ENCODE measurements around the gene RIPK4. TPM values are rescaled to one million over a fixed set of nuclear protein-coding genes. Genes with fewer than 3 reads are reported as not detected.
A peak's percentile ranks its signal among the peaks of the same experiment; 100 is the strongest.

The RIPK4 gene
- total and polyA plus RNA-seq, 2 of the 13 experiments (the other 11 are each of a cell fraction or from before 2014, with no cell fraction given): 3.1 to 4.9 TPM

DNA sequence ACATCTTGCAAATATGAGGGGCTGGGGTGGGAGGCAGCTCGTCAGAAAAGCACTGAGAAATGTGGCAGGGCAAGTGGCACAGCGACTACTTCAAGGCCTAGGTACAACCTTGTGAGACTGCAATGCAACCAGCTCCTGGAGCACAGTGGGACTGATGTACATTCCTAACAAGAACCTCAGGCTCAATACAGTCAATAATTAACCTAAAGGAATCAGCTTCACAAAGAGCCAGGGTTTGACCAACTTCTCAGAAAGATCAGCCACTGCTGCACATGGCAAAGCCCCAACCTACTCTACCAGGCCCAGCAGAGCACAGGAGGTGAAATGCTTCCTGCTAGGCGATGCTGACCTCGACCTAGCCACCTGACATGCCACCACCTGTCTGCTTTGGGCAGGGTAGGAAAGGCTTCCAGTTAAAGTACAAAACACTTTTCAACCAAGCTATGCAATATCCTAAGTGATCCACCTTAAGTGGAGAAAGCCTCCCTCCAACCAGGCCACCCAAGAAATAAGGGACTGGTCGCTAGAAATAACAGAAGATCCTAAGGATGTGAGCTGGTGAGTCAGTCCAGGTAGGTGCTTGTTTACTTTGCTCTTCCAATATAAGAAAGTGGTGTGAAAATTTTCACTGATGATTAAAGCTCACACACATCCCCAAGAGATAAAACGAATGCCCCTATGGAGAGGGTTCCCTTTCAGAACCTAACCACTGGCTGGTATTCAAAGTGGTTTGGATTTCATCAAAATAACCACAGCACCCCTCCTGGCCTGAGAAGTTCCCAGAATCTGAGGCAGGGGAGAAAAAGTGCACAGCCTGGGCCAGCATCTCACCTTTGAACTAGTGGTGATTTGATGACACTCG, 2.1 kb downstream of the RIPK4 start (continued):
- TF ChIP-seq DZIP1 (CRISPR knock-in tag; IDR thresholded peaks at IDR 0.05) (no peak), HNRNPUL1 (IDR thresholded peaks at IDR 0.05; ENCODE audit: low read depth, low read length) (no peak), RELA (CRISPR knock-in tag; IDR thresholded peaks at IDR 0.05) (no peak), ZNF513 (CRISPR knock-in tag; conservative IDR thresholded peaks at IDR 0.05) (no peak), ZNF441 (CRISPR knock-in tag; IDR thresholded peaks at IDR 0.05; ENCODE audit: borderline replicate concordance) (no peak), FOSL2 (CRISPR knock-in tag; IDR thresholded peaks at IDR 0.05) (peak; percentile 26; the same call in 1 of the 2 replicates), MXD3 (CRISPR knock-in tag; IDR thresholded peaks at IDR 0.05) (no peak), ATF2 (CRISPR knock-in tag; IDR thresholded peaks at IDR 0.05) (no peak), ZNF83 (CRISPR knock-in tag; IDR thresholded peaks at IDR 0.05; ENCODE audit: borderline replicate concordance) (no peak), TBX2 (CRISPR knock-in tag; IDR thresholded peaks at IDR 0.05; ENCODE audit: borderline replicate concordance) (peak; percentile 25; the same call in 1 of the 2 replicates)
- TF ChIP-seq, protein P1, sequence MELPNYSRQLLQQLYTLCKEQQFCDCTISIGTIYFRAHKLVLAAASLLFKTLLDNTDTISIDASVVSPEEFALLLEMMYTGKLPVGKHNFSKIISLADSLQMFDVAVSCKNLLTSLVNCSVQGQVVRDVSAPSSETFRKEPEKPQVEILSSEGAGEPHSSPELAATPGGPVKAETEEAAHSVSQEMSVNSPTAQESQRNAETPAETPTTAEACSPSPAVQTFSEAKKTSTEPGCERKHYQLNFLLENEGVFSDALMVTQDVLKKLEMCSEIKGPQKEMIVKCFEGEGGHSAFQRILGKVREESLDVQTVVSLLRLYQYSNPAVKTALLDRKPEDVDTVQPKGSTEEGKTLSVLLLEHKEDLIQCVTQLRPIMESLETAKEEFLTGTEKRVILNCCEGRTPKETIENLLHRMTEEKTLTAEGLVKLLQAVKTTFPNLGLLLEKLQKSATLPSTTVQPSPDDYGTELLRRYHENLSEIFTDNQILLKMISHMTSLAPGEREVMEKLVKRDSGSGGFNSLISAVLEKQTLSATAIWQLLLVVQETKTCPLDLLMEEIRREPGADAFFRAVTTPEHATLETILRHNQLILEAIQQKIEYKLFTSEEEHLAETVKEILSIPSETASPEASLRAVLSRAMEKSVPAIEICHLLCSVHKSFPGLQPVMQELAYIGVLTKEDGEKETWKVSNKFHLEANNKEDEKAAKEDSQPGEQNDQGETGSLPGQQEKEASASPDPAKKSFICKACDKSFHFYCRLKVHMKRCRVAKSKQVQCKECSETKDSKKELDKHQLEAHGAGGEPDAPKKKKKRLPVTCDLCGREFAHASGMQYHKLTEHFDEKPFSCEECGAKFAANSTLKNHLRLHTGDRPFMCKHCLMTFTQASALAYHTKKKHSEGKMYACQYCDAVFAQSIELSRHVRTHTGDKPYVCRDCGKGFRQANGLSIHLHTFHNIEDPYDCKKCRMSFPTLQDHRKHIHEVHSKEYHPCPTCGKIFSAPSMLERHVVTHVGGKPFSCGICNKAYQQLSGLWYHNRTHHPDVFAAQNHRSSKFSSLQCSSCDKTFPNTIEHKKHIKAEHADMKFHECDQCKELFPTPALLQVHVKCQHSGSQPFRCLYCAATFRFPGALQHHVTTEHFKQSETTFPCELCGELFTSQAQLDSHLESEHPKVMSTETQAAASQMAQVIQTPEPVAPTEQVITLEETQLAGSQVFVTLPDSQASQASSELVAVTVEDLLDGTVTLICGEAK (IDR thresholded peaks at IDR 0.05): no peak
- TF ChIP-seq, protein P1 (CRISPR knock-in tag; IDR thresholded peaks at IDR 0.05): no peak
